Caco-2 (cell line): ENCODE data around the gene CEACAM8. TPM values are rescaled to one million over a fixed set of nuclear protein-coding genes. Genes with fewer than 3 reads are reported as not detected.
"Not testable (repeated sequence)": the region's sequence is repeated elsewhere in the genome, so short reads cannot be mapped to it uniquely, and the experiment has no call there.

Experiments
- BruUV-seq: library from RNA; stranded (reverse); fragments of 400-500 nt; replicated peaks from 2 replicates; lab custom pipeline; 2021; lab: Mats Ljungman, UMichigan
- CTCF ChIA-PET: fragments of 300-600 bp; sonication (Branson Sonifier 250); formaldehyde crosslinking; loops from one replicate; lab custom pipeline; 2022; ENCODE audit warnings: antibody characterized with exemption; lab: Charles Lee
- POLR2A ChIA-PET: fragments of 300-600 bp; sonication (Branson Sonifier 250); formaldehyde crosslinking; loops from one replicate; lab custom pipeline; 2022; ENCODE audit warnings: antibody characterized with exemption; lab: Charles Lee
- DNase-seq, 2 experiments: peaks; one replicate each; pipeline versions ENCODE4 v3.0.0 to v3.0.0-alpha.2; 2020 to 2022
- H3K27me3 ChIP-seq: replicated peaks from 2 replicates; pipeline ENCODE4 v1.6.0; 2011; ENCODE audit warnings: low read length; ENCODE audit not compliant: control insufficient read depth, insufficient read depth
- H3K36me3 ChIP-seq: 2 replicates; pipeline ENCODE4 v1.5.1; 2011; ENCODE audit warnings: low read length; ENCODE audit not compliant: control insufficient read depth, insufficient read depth
- H3K4me1 ChIP-seq: fragments of 250-450 bp; sonication (Bioruptor Pico); 2 replicates; pipeline ENCODE4 v1.5.1; 2020; ENCODE audit warnings: mild to moderate bottlenecking
- H3K4me3 ChIP-seq: 2 replicates; pipeline ENCODE4 v1.5.1; 2011; ENCODE audit warnings: low read depth, mild to moderate bottlenecking, control low read depth, low read length
- H3K9me3 ChIP-seq: fragments of 250-450 bp; sonication (Bioruptor Pico); 2 replicates; pipeline ENCODE4 v1.5.1; 2020; ENCODE audit warnings: mild to moderate bottlenecking, moderate library complexity
- H3K27ac Mint-ChIP-seq: one replicate; pipeline ENCODE4 v1.8.0; 2022; ENCODE audit warnings: mixed read lengths; ENCODE audit not compliant: unreplicated experiment
- H3K27me3 Mint-ChIP-seq: one replicate; pipeline ENCODE4 v1.8.0; 2022; ENCODE audit warnings: mixed read lengths; ENCODE audit not compliant: insufficient read depth, unreplicated experiment
- H3K36me3 Mint-ChIP-seq: one replicate; pipeline ENCODE4 v1.8.0; 2022; ENCODE audit warnings: mild to moderate bottlenecking, mixed read lengths; ENCODE audit not compliant: insufficient read depth, unreplicated experiment
- H3K4me1 Mint-ChIP-seq: one replicate; pipeline ENCODE4 v1.8.0; 2022; ENCODE audit warnings: low read depth, mixed read lengths; ENCODE audit not compliant: unreplicated experiment
- H3K4me3 Mint-ChIP-seq: one replicate; pipeline ENCODE4 v1.8.0; 2022; ENCODE audit warnings: mild to moderate bottlenecking, moderate library complexity, mixed read lengths; ENCODE audit not compliant: unreplicated experiment
- H3K9me3 Mint-ChIP-seq: one replicate; pipeline ENCODE4 v1.8.0; 2022; ENCODE audit warnings: mixed read lengths; ENCODE audit not compliant: unreplicated experiment
- CTCF ChIP-seq, 2 experiments: fragments of 200-600 bp in 1 of 2; IDR thresholded peaks; 1 replicate in 1 of 2; 2 replicates in 1 of 2; pipeline versions ENCODE4 v1.5.1 to v1.8.0; 2011 to 2022; ENCODE audit warnings: antibody characterized with exemption in 1 of 2, control low read depth in 1 of 2, inconsistent platforms in 1 of 2, low read depth in 1 of 2, low read length in 1 of 2, mild to moderate bottlenecking in 1 of 2, moderate library complexity in 1 of 2; ENCODE audit not compliant: insufficient read depth in 1 of 2, severe bottlenecking in 1 of 2, unreplicated experiment in 1 of 2
- intact Hi-C: fragments of 100-400 bp; cut with micrococcal nuclease; formaldehyde crosslinking; loops from one replicate; pipeline ENCODE4 v1.10.0; 2022; ENCODE audit not compliant: unreplicated experiment
- total RNA-seq: library from RNA; stranded (reverse); gene quantifications from 2 replicates; pipeline ENCODE4 v1.2.3, GENCODE V29; 2022

Gene CEACAM8
- total RNA-seq, 1 experiment from 2014 or later, result not detected

- Mint-ChIP-seq H3K9me3 (no peaks in the 10 kb centered on the region), H3K36me3 (no peaks in the 10 kb centered on the region), H3K27me3 (no peaks in the 10 kb centered on the region), H3K27ac (no peak overlapping the region), H3K4me3 (no peak overlapping the region), H3K4me1 (peaks cover 6% of the 10 kb centered on the region)
- intact Hi-C loops, result no loop called here
- peak in 1 of 2 experiments; percentile 10 for TF ChIP-seq CTCF (IDR thresholded peaks at IDR 0.05; ENCODE audit: insufficient read depth in 1 of 2, low read depth in 1 of 2, low read length in 1 of 2, severe bottlenecking in 1 of 2, unreplicated experiment in 1 of 2)
- Histone ChIP-seq H3K36me3 (no peaks in the 10 kb centered on the region), H3K4me1 (no peaks in the 10 kb centered on the region), H3K4me3 (no peak overlapping the region), H3K9me3 (no peaks in the 10 kb centered on the region), H3K27me3 (no peaks in the 10 kb centered on the region)
- BruUV-seq, result no TSS peak
- no peak for DNase-seq
- ChIA-PET POLR2A (no interaction called here), CTCF (interaction anchor here (0.6 kb wide), 1 partner anchor 358 kb away, joined by 3 read pairs; no protein-coding TSS in a partner anchor)
Measured at GRCh38 chr19:42542791-42543190, 51.9 kb downstream of the CEACAM8 start.

GRCh38 chr19:42540071-42540553 lies 54.6 kb downstream of the CEACAM8 start:
- Mint-ChIP-seq H3K36me3 (no peaks in the 10 kb centered on the region), H3K4me1 (peaks cover 6% of the 10 kb centered on the region), H3K27ac (no peak overlapping the region), H3K27me3 (no peaks in the 10 kb centered on the region), H3K9me3 (no peaks in the 10 kb centered on the region), H3K4me3 (no peak overlapping the region)
- Histone ChIP-seq H3K27me3 (no peaks in the 10 kb centered on the region), H3K9me3 (no peaks in the 10 kb centered on the region), H3K4me3 (no peak overlapping the region), H3K4me1 (no peaks in the 10 kb centered on the region), H3K36me3 (no peaks in the 10 kb centered on the region)
- no peak for DNase-seq
- intact Hi-C loops, result no loop called here
- POLR2A ChIA-PET, result no interaction called here
- BruUV-seq, result no TSS peak
- CTCF ChIA-PET, result interaction anchor here (0.6 to 1.2 kb wide), 2 partner anchors 90 to 1672 kb away, joined by 4 read pairs; partner anchors contain the start of gene ZNF227
- TF ChIP-seq CTCF (IDR thresholded peaks at IDR 0.05; ENCODE audit: insufficient read depth in 1 of 2, low read depth in 1 of 2, low read length in 1 of 2, severe bottlenecking in 1 of 2, unreplicated experiment in 1 of 2), result no peak

- no peaks in the 10 kb centered on the region for H3K9me3 Mint-ChIP-seq
- H3K9me3 ChIP-seq, result no peaks in the 10 kb centered on the region
- no peaks in the 10 kb centered on the region for H3K36me3 Mint-ChIP-seq
- no peak for TF ChIP-seq CTCF (IDR thresholded peaks at IDR 0.05; ENCODE audit: insufficient read depth in 1 of 2, low read depth in 1 of 2, low read length in 1 of 2, severe bottlenecking in 1 of 2, unreplicated experiment in 1 of 2)
- POLR2A ChIA-PET, result no interaction called here
- no TSS peak for BruUV-seq
- H3K27me3 ChIP-seq, result no peaks in the 10 kb centered on the region
- H3K27me3 Mint-ChIP-seq, result no peaks in the 10 kb centered on the region
- no peak overlapping the region for H3K4me3 Mint-ChIP-seq
- H3K4me1 Mint-ChIP-seq, result peaks cover 6% of the 10 kb centered on the region
- H3K36me3 ChIP-seq, result no peaks in the 10 kb centered on the region
- no peaks in the 10 kb centered on the region for H3K4me1 ChIP-seq
- H3K4me3 ChIP-seq, result no peak overlapping the region
- DNase-seq, result no peak
- H3K27ac Mint-ChIP-seq, result no peak overlapping the region
- CTCF ChIA-PET, result interaction anchor here (1.2 kb wide), 1 partner anchor 89 kb away, joined by 4 read pairs; no protein-coding TSS in a partner anchor
- intact Hi-C loops, result no loop called here
Measured at GRCh38 chr19:42538841-42539709, 55.6 kb downstream of the CEACAM8 start.

GRCh38 chr19:42535276-42535675 lies 59.4 kb downstream of the CEACAM8 start:
- intact Hi-C loops, H3K4me3 ChIP-seq, BruUV-seq, H3K9me3 ChIP-seq, H3K4me3 Mint-ChIP-seq, H3K27me3 Mint-ChIP-seq, H3K36me3 ChIP-seq, H3K4me1 Mint-ChIP-seq, H3K27ac Mint-ChIP-seq, H3K9me3 Mint-ChIP-seq, H3K4me1 ChIP-seq, H3K27me3 ChIP-seq, H3K36me3 Mint-ChIP-seq, POLR2A ChIA-PET, DNase-seq: not testable (repeated sequence)
- CTCF ChIA-PET, result interaction anchor here (0.9 kb wide), 1 partner anchor 85 kb away, joined by 3 read pairs; no protein-coding TSS in a partner anchor
